ENCODE data around the gene CYB5RL.

GRCh38 chr1:54169068-54169467 is 30.8 kb downstream of the CYB5RL start:
- TF ChIP-seq, protein P1, sequence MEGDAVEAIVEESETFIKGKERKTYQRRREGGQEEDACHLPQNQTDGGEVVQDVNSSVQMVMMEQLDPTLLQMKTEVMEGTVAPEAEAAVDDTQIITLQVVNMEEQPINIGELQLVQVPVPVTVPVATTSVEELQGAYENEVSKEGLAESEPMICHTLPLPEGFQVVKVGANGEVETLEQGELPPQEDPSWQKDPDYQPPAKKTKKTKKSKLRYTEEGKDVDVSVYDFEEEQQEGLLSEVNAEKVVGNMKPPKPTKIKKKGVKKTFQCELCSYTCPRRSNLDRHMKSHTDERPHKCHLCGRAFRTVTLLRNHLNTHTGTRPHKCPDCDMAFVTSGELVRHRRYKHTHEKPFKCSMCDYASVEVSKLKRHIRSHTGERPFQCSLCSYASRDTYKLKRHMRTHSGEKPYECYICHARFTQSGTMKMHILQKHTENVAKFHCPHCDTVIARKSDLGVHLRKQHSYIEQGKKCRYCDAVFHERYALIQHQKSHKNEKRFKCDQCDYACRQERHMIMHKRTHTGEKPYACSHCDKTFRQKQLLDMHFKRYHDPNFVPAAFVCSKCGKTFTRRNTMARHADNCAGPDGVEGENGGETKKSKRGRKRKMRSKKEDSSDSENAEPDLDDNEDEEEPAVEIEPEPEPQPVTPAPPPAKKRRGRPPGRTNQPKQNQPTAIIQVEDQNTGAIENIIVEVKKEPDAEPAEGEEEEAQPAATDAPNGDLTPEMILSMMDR (IDR thresholded peaks at IDR 0.05) = no peak
- TF ChIP-seq POLR2AphosphoS5 (IDR thresholded peaks at IDR 0.05; ENCODE audit: low read depth, low read length) (no peak), SIN3A (IDR thresholded peaks at IDR 0.05; ENCODE audit: borderline replicate concordance, low read depth, low read length) (no peak), EP300 (IDR thresholded peaks at IDR 0.05; ENCODE audit: borderline replicate concordance in 1 of 2, low read depth in 1 of 2, low read length in 1 of 2) (no peak), SMC3 (IDR thresholded peaks at IDR 0.05; ENCODE audit: low read depth, low read length) (no peak), EZH2phosphoT487 (IDR thresholded peaks at IDR 0.05; ENCODE audit: borderline replicate concordance, low read depth) (no peak), NRF1 (IDR thresholded peaks at IDR 0.05; ENCODE audit: low read depth, low read length) (no peak), ELF1 (IDR thresholded peaks at IDR 0.05) (no peak)
- TF ChIP-seq, protein P2, sequence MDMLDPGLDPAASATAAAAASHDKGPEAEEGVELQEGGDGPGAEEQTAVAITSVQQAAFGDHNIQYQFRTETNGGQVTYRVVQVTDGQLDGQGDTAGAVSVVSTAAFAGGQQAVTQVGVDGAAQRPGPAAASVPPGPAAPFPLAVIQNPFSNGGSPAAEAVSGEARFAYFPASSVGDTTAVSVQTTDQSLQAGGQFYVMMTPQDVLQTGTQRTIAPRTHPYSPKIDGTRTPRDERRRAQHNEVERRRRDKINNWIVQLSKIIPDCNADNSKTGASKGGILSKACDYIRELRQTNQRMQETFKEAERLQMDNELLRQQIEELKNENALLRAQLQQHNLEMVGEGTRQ (IDR thresholded peaks at IDR 0.05; ENCODE audit: borderline replicate concordance, low read depth, low read length) = no peak

Data from SK-N-SH (cell line).